ENCODE results near the gene TMEM272.

The TMEM272 gene

DNA sequence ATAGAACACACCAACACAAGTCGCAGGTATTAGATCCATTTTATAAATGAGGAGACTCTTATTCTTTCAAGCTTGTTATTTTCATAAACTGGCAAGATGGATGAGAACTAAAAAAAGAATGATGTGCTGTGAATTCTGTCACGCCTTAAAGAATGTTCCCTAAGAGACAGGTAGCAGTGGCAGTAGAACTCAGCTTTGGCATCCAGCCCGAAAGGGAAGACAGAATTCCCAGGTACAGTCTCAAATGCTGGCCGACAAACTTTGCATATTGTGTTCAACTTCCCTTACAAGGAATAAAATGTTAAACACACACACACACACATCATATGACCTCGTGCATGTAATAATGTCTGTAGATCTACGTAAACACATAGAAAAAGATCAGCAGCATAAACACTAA lies 3.2 kb downstream of the TMEM272 start:
- TF ChIP-seq, protein P1, sequence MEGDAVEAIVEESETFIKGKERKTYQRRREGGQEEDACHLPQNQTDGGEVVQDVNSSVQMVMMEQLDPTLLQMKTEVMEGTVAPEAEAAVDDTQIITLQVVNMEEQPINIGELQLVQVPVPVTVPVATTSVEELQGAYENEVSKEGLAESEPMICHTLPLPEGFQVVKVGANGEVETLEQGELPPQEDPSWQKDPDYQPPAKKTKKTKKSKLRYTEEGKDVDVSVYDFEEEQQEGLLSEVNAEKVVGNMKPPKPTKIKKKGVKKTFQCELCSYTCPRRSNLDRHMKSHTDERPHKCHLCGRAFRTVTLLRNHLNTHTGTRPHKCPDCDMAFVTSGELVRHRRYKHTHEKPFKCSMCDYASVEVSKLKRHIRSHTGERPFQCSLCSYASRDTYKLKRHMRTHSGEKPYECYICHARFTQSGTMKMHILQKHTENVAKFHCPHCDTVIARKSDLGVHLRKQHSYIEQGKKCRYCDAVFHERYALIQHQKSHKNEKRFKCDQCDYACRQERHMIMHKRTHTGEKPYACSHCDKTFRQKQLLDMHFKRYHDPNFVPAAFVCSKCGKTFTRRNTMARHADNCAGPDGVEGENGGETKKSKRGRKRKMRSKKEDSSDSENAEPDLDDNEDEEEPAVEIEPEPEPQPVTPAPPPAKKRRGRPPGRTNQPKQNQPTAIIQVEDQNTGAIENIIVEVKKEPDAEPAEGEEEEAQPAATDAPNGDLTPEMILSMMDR (IDR thresholded peaks at IDR 0.05), result no peak
- no peak for DNase-seq (ENCODE audit: low spot score)
- Histone ChIP-seq H3K4me3 (no peak overlapping the region), H3K27ac (no peak overlapping the region)

DNA sequence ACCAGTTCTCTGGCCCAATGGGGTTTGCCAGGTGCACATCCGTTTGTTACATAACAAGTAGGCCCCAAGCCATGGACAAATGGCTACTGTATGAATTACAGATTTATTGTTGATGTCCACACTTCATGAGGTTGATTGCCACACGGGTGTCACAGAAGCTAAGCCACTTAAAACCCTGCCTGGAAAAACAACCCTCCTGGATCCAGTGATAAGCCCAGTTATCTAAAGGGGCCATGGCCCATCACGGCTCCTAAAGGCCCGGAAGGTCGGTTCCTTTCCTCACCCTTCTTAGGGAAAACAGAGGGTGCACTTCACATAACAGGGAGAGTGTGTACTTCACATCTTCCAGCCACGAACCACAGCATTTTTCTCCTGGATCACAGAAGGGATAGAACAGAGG lies 4.1 kb downstream of the TMEM272 start:
- DNase-seq (ENCODE audit: low spot score), result no peak
- TF ChIP-seq, protein P1 (IDR thresholded peaks at IDR 0.05), result no peak
- no peak overlapping the region for H3K4me3 ChIP-seq
- no peak overlapping the region for H3K27ac ChIP-seq

DNA sequence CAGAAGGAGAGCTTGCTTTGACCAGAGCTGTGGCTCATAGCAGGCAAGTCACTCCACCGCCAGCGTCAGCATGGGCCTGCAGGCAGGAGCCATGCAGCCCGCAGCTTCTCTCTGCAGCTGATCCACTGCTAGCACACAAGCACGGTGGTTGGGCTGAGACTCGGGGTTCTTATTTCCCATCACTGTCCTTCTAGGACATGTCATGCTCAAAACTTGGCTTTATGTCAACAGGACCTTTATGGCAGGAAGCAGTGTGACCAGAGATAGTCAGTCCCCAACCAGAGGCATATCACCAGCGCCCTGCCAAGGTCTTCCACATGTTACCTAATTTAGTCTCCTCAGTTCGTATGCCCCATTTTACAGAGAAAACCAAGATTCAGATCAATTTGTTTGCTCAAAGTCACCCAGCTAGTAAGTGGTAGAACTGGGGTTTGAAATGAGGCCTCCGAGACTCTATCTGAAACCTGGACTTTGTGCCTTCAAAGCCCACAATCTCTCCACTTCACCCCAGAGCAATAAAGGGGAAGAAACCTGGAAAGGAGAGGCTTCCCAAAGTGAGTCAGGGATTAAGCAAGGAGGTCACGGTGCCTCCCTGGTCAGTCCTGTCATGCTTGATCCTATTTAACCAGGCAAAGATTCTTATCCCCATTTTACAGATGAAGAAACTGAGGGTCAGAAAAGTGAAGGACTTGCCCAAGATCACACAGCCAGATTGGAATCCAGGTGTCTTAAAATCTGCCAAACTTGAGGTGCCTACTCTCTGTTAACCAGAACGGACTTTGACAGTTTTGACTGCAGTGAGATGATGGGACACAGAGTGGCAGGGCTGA lies 5.1 kb downstream of the TMEM272 start:
- DNase-seq (ENCODE audit: low spot score), result no peak
- Histone ChIP-seq H3K4me3 (no peak overlapping the region), H3K27ac (no peak overlapping the region)
- TF ChIP-seq, protein P1 (IDR thresholded peaks at IDR 0.05), result no peak

DNA sequence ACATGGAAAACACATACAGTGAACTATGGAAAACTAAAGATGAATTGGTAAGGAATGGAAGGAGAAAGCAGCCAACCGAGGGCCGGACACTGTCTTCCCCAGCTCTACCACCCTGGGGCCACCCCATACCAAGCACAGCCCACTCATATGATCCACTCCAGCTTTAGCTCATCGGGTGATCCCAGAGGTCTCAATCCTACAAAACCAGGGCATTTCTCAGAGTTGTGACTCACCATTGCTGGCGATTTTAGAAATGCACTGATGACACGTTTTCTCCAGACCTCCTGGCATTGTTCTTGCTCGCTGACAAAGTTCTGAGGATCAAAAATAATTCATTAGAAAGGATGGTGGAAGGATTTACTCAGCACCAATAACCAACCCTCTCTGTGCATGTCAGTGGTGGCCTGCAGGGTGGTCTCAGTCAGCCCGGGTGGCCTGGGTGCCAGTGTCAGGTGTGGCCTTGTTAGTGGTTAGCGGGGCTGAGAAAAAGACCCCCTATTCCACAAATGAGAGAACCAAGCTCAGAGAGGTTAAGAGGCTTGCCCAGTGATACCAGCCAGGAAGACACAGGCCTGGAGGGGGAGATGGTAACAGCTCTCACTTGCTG lies 6.6 kb downstream of the TMEM272 start:
- H3K27ac ChIP-seq, result no peak overlapping the region
- TF ChIP-seq, protein P1 (IDR thresholded peaks at IDR 0.05), result no peak
- no peak overlapping the region for H3K4me3 ChIP-seq
- DNase-seq (ENCODE audit: low spot score), result no peak

DNA sequence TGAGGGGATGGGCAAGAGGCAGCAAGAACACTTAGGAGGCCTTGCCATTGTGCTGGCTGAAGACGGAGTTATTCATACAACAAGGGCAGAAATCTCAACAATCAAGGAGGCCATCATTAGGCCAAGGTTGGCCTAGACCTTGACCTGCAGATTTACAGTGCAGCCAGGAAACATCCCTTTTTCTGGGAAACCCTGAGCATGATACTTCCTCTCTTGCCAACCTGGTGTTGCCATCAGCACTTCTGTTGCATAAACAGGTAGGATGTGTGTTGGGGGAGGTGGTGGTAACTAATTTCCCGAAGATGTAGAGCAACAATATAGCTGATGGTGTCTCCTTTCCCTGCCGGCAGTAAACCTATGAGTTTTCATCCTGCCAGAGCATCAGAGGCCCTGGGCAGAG lies 8.0 kb downstream of the TMEM272 start:
- Histone ChIP-seq H3K27ac (no peak overlapping the region), H3K4me3 (no peak overlapping the region)
- TF ChIP-seq, protein P1 (IDR thresholded peaks at IDR 0.05), result no peak
- DNase-seq (ENCODE audit: low spot score), result no peak

DNA sequence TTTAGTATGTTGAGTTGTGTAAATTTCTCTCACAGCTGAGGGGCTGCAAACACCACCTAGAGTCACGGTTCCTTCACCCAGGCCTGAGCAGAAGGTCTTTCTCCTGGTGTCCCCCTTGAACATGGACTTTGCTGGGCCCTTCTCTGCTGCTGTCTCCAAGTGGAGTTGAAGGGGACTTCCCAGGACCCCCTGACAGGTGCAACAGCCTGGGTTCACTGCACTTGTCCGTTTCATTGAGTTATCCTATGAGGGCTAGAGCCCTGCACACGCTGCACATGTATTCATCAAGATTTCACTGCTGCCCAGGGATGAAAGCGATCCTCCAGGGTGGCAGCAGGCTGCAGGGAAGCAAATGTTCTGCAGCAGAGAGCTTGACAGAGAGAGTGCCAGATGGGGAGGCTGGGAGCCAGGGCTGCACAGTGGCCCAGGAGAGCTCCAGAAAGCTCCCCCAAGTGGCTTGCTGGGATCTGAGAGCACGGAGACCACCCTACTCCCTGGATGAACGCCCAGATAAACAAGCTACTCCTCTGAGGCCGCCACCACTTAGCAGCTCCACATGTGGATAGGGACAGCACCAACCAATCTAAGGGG lies 10.3 kb downstream of the TMEM272 start:
- TF ChIP-seq, protein P1 (IDR thresholded peaks at IDR 0.05), result no peak
- Histone ChIP-seq H3K4me3 (no peak overlapping the region), H3K27ac (no peak overlapping the region)
- no peak for DNase-seq (ENCODE audit: low spot score)

Measured in coronary artery (tissue), 2 donors.